Spleen (tissue), 11 donors: Measurements from ENCODE around the gene NDOR1. TPM values are rescaled to one million over a fixed set of nuclear protein-coding genes. Genes with fewer than 3 reads are reported as not detected.

Source experiments
- DNase-seq: peaks from one replicate; pipeline ENCODE4 v3.0.0-alpha.2; 2020
- H3K27ac ChIP-seq, 8 donors: fragments of 200-600 bp; sonication (generic) in 7 of 8; 1 replicate in 4 of 8; 2 replicates in 4 of 8; pipeline versions ENCODE4 v1.5.0 to v1.8.0; 2016 to 2021; ENCODE audit warnings: inconsistent platforms in 4 of 8, mild to moderate bottlenecking in 4 of 8, moderate library complexity in 1 of 8
- H3K27me3 ChIP-seq, 7 donors: fragments of 200-600 bp; sonication (generic) in 6 of 7; replicated peaks in 1 of 7; 1 replicate in 4 of 7; 2 replicates in 3 of 7; pipeline versions ENCODE4 v1.5.0 to v1.8.0; 2016 to 2021; ENCODE audit warnings: inconsistent platforms in 3 of 7, mild to moderate bottlenecking in 1 of 7
- H3K36me3 ChIP-seq, 6 donors: fragments of 200-600 bp; sonication (generic) in 5 of 6; 1 replicate in 4 of 6; 2 replicates in 2 of 6; pipeline versions ENCODE4 v1.5.0 to v1.8.0; 2016 to 2021; ENCODE audit warnings: inconsistent platforms in 2 of 6
- H3K4me1 ChIP-seq, 6 donors: fragments of 200-600 bp; sonication (generic) in 5 of 6; 1 replicate in 3 of 6; 2 replicates in 3 of 6; pipeline versions ENCODE4 v1.5.0 to v1.8.0; 2016 to 2021; ENCODE audit warnings: inconsistent platforms in 3 of 6
- H3K4me3 ChIP-seq, 8 donors: fragments of 200-600 bp; sonication (generic) in 7 of 8; 1 replicate in 4 of 8; 2 replicates in 4 of 8; pipeline versions ENCODE4 v1.5.0 to v1.8.0; 2016 to 2021; ENCODE audit warnings: inconsistent platforms in 4 of 8, mild to moderate bottlenecking in 4 of 8, moderate library complexity in 2 of 8
- H3K9me3 ChIP-seq, 8 donors: fragments of 200-600 bp; sonication (generic) in 7 of 8; 1 replicate in 4 of 8; 2 replicates in 4 of 8; pipeline versions ENCODE4 v1.5.0 to v1.8.0; 2016 to 2021; ENCODE audit warnings: inconsistent platforms in 4 of 8
- POLR2A ChIP-seq, 3 donors: fragments of 450-650 bp; IDR thresholded peaks; one replicate each; pipeline ENCODE4 v1.5.1; 2017; ENCODE audit warnings: antibody characterized with exemption in 3 of 3, mild to moderate bottlenecking in 1 of 3
- POLR2AphosphoS5 ChIP-seq, 3 donors: sonication (generic); formaldehyde crosslinking; IDR thresholded peaks; one replicate each; pipeline ENCODE4 v1.5.1; 2017; ENCODE audit warnings: antibody characterized with exemption in 3 of 3
- WGBS, 5 donors: extraction: QIAGEN DNeasy Blood & Tissue Kit in 3 of 5; methylation state at CpG; one replicate each; pipeline versions ENCODE4 v1.1.5 to v1.1.7; 2013 to 2018; 5-methylcytosine and 5-hydroxymethylcytosine counted together
- intact Hi-C: fragments of 100-400 bp; cut with DNase I; formaldehyde crosslinking; loops from one replicate; pipeline ENCODE4 v1.15.0; 2023; ENCODE audit warnings: low total_unique reads
- polyA plus RNA-seq, 3 donors: library from polyadenylated mRNA; stranded (reverse); fragments of 200-250 nt; gene quantifications; one replicate each; pipeline ENCODE4 v1.2.1, GENCODE V29; 2013
- total RNA-seq, 7 donors: library from RNA; depleted of rRNA in 3 of 7; stranded (reverse); fragments of >200 nt in 3 of 7; fragmentation: NEBNext Ultra II Directional in 4 of 7; extraction: Animal tissue kit (Norgen Biotek cat#: 25700) in 4 of 7; gene quantifications; one replicate each; pipeline versions ENCODE4 v1.1.0 to v1.2.1, GENCODE V29; 2016 to 2021
- TF ChIP-seq, protein P1 (sequence below), 11 experiments: fragments of 200-600 bp in 7 of 11; fragments of 450-650 bp in 4 of 11; sonication (generic) in 4 of 11; IDR thresholded peaks in 8 of 11; conservative IDR thresholded peaks in 3 of 11; 1 replicate in 7 of 11; 2 replicates in 4 of 11; pipeline versions ENCODE4 v1.4.0 to v1.8.0; 2016 to 2021; ENCODE audit warnings: antibody characterized with exemption in 11 of 11, inconsistent platforms in 4 of 11, mild to moderate bottlenecking in 1 of 11
- donor health status: healthy with polysubstance abuse.
- donor health status: DM: no; HTN: no; CAD: no; lungs with moderate emphysema.
- donor health status: DM: no; HTN: no; CAD: no.
- donor health status: Bipolar disorder and iron deficiency.
- donor health status: healthy.
- donor health status: DM: no; HTN: no; CAD: no.
- donor health status: DM: yes; HTN: yes; CAD: no.

The NDOR1 gene
- total and polyA plus RNA-seq, 10 donors, result 6.3 to 28.7 (median 19.5) TPM

DNA sequence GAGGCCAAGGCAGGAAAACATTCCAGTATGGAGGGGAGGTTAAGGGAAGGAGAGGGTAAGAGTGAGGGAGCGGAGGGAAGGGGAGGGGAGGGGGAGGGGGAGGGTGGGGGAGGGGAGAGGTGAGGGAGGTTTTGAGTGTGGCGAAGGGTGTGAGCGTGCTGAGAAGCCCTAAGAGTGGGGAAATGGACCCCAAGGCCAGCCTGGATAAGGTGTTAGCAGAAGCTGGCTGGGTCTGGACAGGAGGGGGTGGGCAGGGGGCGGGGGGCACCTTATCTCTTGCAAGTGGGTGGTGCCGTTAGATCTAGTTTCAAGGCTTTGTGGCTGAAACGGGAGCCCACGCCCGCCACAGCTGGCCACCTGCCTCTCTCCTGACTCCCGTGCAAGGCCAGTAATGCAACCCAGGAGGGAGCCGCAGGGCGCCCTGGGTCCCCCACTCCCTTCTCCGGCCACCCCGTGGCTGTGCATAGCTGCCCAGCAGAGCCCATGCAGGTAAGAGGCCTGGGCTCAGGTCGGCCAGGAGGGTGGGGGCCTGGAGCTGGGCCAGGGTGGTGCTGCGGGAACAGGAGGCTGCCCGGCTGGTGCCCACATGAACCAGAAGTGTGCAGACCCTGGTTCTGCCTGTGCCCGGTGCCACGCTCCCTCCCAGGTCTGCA lies 22.5 kb downstream of the NDOR1 start:
- Histone ChIP-seq H3K4me3 (no peak overlapping the region), H3K27ac (no peak overlapping the region), H3K9me3 (no peaks in the 10 kb centered on the region), H3K4me1 (peaks cover under 1 to 29% (median 18%) of the 10 kb centered on the region in 6 donors), H3K27me3 (peaks cover 0 to 62% (median 30%) of the 10 kb centered on the region in 7 donors), H3K36me3 (no peaks in the 10 kb centered on the region)
- DNase-seq, result no peak
- TF ChIP-seq, protein P1, sequence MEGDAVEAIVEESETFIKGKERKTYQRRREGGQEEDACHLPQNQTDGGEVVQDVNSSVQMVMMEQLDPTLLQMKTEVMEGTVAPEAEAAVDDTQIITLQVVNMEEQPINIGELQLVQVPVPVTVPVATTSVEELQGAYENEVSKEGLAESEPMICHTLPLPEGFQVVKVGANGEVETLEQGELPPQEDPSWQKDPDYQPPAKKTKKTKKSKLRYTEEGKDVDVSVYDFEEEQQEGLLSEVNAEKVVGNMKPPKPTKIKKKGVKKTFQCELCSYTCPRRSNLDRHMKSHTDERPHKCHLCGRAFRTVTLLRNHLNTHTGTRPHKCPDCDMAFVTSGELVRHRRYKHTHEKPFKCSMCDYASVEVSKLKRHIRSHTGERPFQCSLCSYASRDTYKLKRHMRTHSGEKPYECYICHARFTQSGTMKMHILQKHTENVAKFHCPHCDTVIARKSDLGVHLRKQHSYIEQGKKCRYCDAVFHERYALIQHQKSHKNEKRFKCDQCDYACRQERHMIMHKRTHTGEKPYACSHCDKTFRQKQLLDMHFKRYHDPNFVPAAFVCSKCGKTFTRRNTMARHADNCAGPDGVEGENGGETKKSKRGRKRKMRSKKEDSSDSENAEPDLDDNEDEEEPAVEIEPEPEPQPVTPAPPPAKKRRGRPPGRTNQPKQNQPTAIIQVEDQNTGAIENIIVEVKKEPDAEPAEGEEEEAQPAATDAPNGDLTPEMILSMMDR (IDR thresholded peaks at IDR 0.05 in 8 of 11, conservative IDR thresholded peaks at IDR 0.05 in 3 of 11), result no peak
- peak in 1 of 3 donors; percentile 5 for TF ChIP-seq POLR2AphosphoS5 (IDR thresholded peaks at IDR 0.05)
- 38 to 47% (median 46%) methylated on average over 7 to 18 of the region's 18 CpGs for WGBS, 5 donors
- intact Hi-C loops, result no loop called here

GRCh38 chr9:137228506-137228967 lies 23.0 kb downstream of the NDOR1 start:
- Histone ChIP-seq H3K36me3 (no peaks in the 10 kb centered on the region), H3K4me3 (no peak overlapping the region), H3K27ac (no peak overlapping the region), H3K4me1 (peaks cover 0 to 25% (median 16%) of the 10 kb centered on the region in 6 donors), H3K27me3 (peaks cover 0 to 68% (median 34%) of the 10 kb centered on the region in 7 donors), H3K9me3 (no peaks in the 10 kb centered on the region)
- intact Hi-C loops, result no loop called here
- no peak for DNase-seq
- 47 to 75% (median 71%) methylated on average over 5 to 29 of the region's 29 CpGs for WGBS, 5 donors
- TF ChIP-seq POLR2A (IDR thresholded peaks at IDR 0.05), result no peak
- TF ChIP-seq, protein P1 (IDR thresholded peaks at IDR 0.05 in 8 of 11, conservative IDR thresholded peaks at IDR 0.05 in 3 of 11), result no peak
- TF ChIP-seq POLR2AphosphoS5 (IDR thresholded peaks at IDR 0.05), result peak in 1 of 3 donors; percentile 3

GRCh38 chr9:137228968-137229896 lies 23.7 kb downstream of the NDOR1 start:
- Histone ChIP-seq H3K4me3 (no peak overlapping the region), H3K36me3 (no peaks in the 10 kb centered on the region), H3K9me3 (no peaks in the 10 kb centered on the region), H3K27ac (no peak overlapping the region), H3K27me3 (peaks cover 0 to 74% (median 41%) of the 10 kb centered on the region in 7 donors), H3K4me1 (peaks cover 0 to 22% (median 11%) of the 10 kb centered on the region in 6 donors)
- no peak for DNase-seq
- WGBS, 5 donors, result 70 to 81% (median 72%) methylated on average over 24 to 27 of the region's 27 CpGs
- TF ChIP-seq, protein P1 (IDR thresholded peaks at IDR 0.05 in 8 of 11, conservative IDR thresholded peaks at IDR 0.05 in 3 of 11), result no peak
- TF ChIP-seq POLR2AphosphoS5 (IDR thresholded peaks at IDR 0.05) (no peak), POLR2A (IDR thresholded peaks at IDR 0.05) (no peak)
- intact Hi-C loops, result no loop called here
